Neural cell (in vitro differentiated cells): ENCODE data around the gene FNDC3B. TPM values are rescaled to one million over a fixed set of nuclear protein-coding genes. Genes with fewer than 3 reads are reported as not detected.

ENCODE experiments used
- H2AFZ ChIP-seq: fragments of 200-600, 300-800 bp; sonication (generic), shearing (Covaris generic); 2 replicates; pipeline ENCODE4 v1.6.0; 2014; ENCODE audit warnings: low read depth, mild to moderate bottlenecking, antibody characterized with exemption, low read length, moderate library complexity
- H3F3A ChIP-seq: fragments of 200-600 bp; shearing (Covaris generic); 2 replicates; pipeline ENCODE4 v1.6.1; 2016; ENCODE audit warnings: mild to moderate bottlenecking, moderate library complexity, mixed read lengths, antibody characterized with exemption, low read length; ENCODE audit not compliant: insufficient read depth, poor library complexity, severe bottlenecking
- H3K27ac ChIP-seq: fragments of 200-600, 300-800 bp; sonication (generic), shearing (Covaris generic); 2 replicates; pipeline ENCODE4 v1.5.1; 2014; ENCODE audit warnings: mild to moderate bottlenecking, low read length, moderate library complexity
- H3K27me3 ChIP-seq: fragments of 300-800, 200-600 bp; sonication (generic), shearing (Covaris generic); 2 replicates; pipeline ENCODE4 v1.6.0; 2014; ENCODE audit warnings: mild to moderate bottlenecking, low read depth, low read length, moderate library complexity; ENCODE audit not compliant: insufficient read depth
- H3K36me3 ChIP-seq: fragments of 300-800, 200-600 bp; sonication (generic), shearing (Covaris generic); 2 replicates; pipeline ENCODE4 v1.5.1; 2014; ENCODE audit warnings: mild to moderate bottlenecking, antibody characterized with exemption, low read length, moderate library complexity; ENCODE audit not compliant: insufficient read depth
- H3K4me2 ChIP-seq: fragments of 300-800, 200-600 bp; sonication (generic), shearing (Covaris generic); 2 replicates; pipeline ENCODE4 v1.6.0; 2014; ENCODE audit warnings: mild to moderate bottlenecking, low read length
- H3K4me3 ChIP-seq: fragments of 300-800, 200-600 bp; sonication (generic), shearing (Covaris generic); 2 replicates; pipeline ENCODE4 v1.5.1; 2014; ENCODE audit warnings: mild to moderate bottlenecking, low read length, moderate library complexity
- H3K79me2 ChIP-seq: fragments of 200-600 bp; shearing (Covaris generic); replicated peaks from 2 replicates; pipeline ENCODE4 v1.6.0; 2014; ENCODE audit warnings: mild to moderate bottlenecking, low read length, moderate library complexity; ENCODE audit not compliant: insufficient read depth
- H3K9ac ChIP-seq: fragments of 300-800, 200-600 bp; sonication (generic), shearing (Covaris generic); 2 replicates; pipeline ENCODE4 v1.6.1; 2016; ENCODE audit warnings: mild to moderate bottlenecking, low read length, mixed read lengths
- H3K9me2 ChIP-seq: fragments of 200-600 bp; shearing (Covaris generic); 2 replicates; pipeline ENCODE4 v1.6.1; 2016; ENCODE audit warnings: mild to moderate bottlenecking, low read length, mixed read lengths; ENCODE audit not compliant: insufficient read depth
- H3K9me3 ChIP-seq: fragments of 200-600, 300-800 bp; sonication (generic), shearing (Covaris generic); 2 replicates; pipeline ENCODE4 v1.6.1; 2016; ENCODE audit warnings: mild to moderate bottlenecking, mixed run types, low read length, moderate library complexity, mixed read lengths
- H4K20me1 ChIP-seq: fragments of 200-600 bp; shearing (Covaris generic); 2 replicates; pipeline ENCODE4 v1.6.1; 2016; ENCODE audit warnings: mild to moderate bottlenecking, mixed run types; ENCODE audit not compliant: insufficient read depth
- CTCF ChIP-seq: fragments of 450-650 bp; IDR thresholded peaks from 2 replicates; pipeline ENCODE4 v1.5.1; 2014; ENCODE audit warnings: antibody characterized with exemption, mild to moderate bottlenecking, moderate library complexity; ENCODE audit not compliant: poor library complexity, severe bottlenecking
- EP300 ChIP-seq: fragments of 450-650 bp; conservative IDR thresholded peaks from 2 replicates; pipeline ENCODE4 v1.6.1; 2014; ENCODE audit warnings: antibody characterized with exemption, mild to moderate bottlenecking, moderate library complexity; ENCODE audit not compliant: poor library complexity, severe bottlenecking
- EZH2 ChIP-seq: fragments of 200-600, 300-800 bp; shearing (Covaris generic), sonication (generic); IDR thresholded peaks from 2 replicates; pipeline ENCODE4 v1.6.1; 2014; ENCODE audit warnings: antibody characterized with exemption, low read length, borderline replicate concordance, mild to moderate bottlenecking; ENCODE audit not compliant: insufficient read depth, poor library complexity, severe bottlenecking
- MXI1 ChIP-seq: fragments of 450-650 bp; conservative IDR thresholded peaks from 2 replicates; pipeline ENCODE4 v1.6.1; 2014; ENCODE audit warnings: antibody characterized with exemption, mild to moderate bottlenecking; ENCODE audit not compliant: poor library complexity, severe bottlenecking
- POLR2AphosphoS5 ChIP-seq: IDR thresholded peaks from 2 replicates; pipeline ENCODE4 v1.6.1; 2012
- RAD21 ChIP-seq: fragments of 450-650 bp; conservative IDR thresholded peaks from 2 replicates; pipeline ENCODE4 v1.6.1; 2014; ENCODE audit warnings: antibody characterized with exemption, mild to moderate bottlenecking, moderate library complexity
- REST ChIP-seq: IDR thresholded peaks from 2 replicates; pipeline ENCODE4 v1.6.1; 2012; ENCODE audit warnings: borderline replicate concordance
- SMC3 ChIP-seq: fragments of 450-650 bp; conservative IDR thresholded peaks from 2 replicates; pipeline ENCODE4 v1.6.1; 2014; ENCODE audit warnings: antibody characterized with exemption, mild to moderate bottlenecking, moderate library complexity; ENCODE audit not compliant: poor library complexity
- TAF1 ChIP-seq: IDR thresholded peaks from 2 replicates; pipeline ENCODE4 v1.6.1; 2012; ENCODE audit warnings: low read depth
- polyA plus RNA-seq: library from polyadenylated mRNA; depleted of rRNA; stranded (reverse); fragments of >200 nt; gene quantifications from 2 replicates; pipeline ENCODE4 v1.2.3, GENCODE V29; 2014

FNDC3B gene
- polyA plus RNA-seq, 1 donor from 2014 or later: 4.9 TPM

GRCh38 chr3:172397716-172398405 lies 358.5 kb downstream of the FNDC3B start:
- H4K20me1 ChIP-seq: no peaks in the 10 kb centered on the region
- H3K4me2 ChIP-seq: no peak overlapping the region
- no peaks in the 10 kb centered on the region for H3K27me3 ChIP-seq
- no peak overlapping the region for H3K27ac ChIP-seq
- H3K9ac ChIP-seq: no peak overlapping the region
- TF ChIP-seq POLR2AphosphoS5 (no peak), TAF1 (no peak), SMC3 (no peak), EZH2 (no peak), RAD21 (no peak), REST (no peak), MXI1 (no peak), EP300 (no peak), CTCF (no peak)
- H2AFZ ChIP-seq: no peak overlapping the region
- no peaks in the 10 kb centered on the region for H3K9me3 ChIP-seq
- H3K36me3 ChIP-seq: no peaks in the 10 kb centered on the region
- no peaks in the 10 kb centered on the region for H3K9me2 ChIP-seq
- H3F3A ChIP-seq: no peaks in the 10 kb centered on the region
- H3K4me3 ChIP-seq: no peak overlapping the region
- no peaks in the 10 kb centered on the region for H3K79me2 ChIP-seq

- TF ChIP-seq REST (no peak), EZH2 (no peak), MXI1 (no peak), CTCF (no peak), POLR2AphosphoS5 (no peak), RAD21 (no peak), EP300 (no peak), SMC3 (no peak), TAF1 (no peak)
- Histone ChIP-seq H3K9ac (no peak overlapping the region), H4K20me1 (no peaks in the 10 kb centered on the region), H3K27ac (no peak overlapping the region), H3K79me2 (no peaks in the 10 kb centered on the region), H2AFZ (no peak overlapping the region), H3K4me2 (no peak overlapping the region), H3F3A (no peaks in the 10 kb centered on the region), H3K27me3 (no peaks in the 10 kb centered on the region), H3K4me3 (no peak overlapping the region), H3K36me3 (no peaks in the 10 kb centered on the region), H3K9me3 (no peaks in the 10 kb centered on the region), H3K9me2 (no peaks in the 10 kb centered on the region)
Measured at GRCh38 chr3:172398484-172398883, 359.1 kb downstream of the FNDC3B start.
